ENCODE results near the gene OGFR.
"Not testable (repeated sequence)": the region's sequence is repeated elsewhere in the genome, so short reads cannot be mapped to it uniquely, and the experiment has no call there.

The OGFR gene

DNA sequence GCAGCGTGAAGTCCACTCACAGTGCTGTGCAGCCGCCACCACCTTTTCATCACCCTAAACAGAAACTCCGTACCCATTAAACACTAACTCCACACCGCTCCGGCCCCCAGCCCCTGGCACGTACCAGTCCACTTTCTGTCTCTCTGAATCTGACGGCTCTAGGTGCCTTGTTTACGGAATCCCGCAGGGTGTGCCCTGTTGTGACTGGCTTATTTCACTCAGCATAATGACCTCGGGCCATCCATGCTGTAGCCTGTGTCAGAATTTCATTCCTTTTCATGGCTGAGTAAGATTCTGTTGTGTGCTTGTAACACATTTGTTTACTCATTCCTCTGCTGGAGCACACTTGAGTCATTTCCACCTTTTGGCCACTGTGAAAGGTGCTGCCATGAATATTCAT, 39.0 kb downstream of the OGFR start:
- H3K9me3 ChIP-seq (ENCODE audit: control insufficient read depth, low read length) = no peaks in the 10 kb centered on the region
- no peaks in the 10 kb centered on the region for H3K4me1 ChIP-seq (ENCODE audit: control insufficient read depth, insufficient read depth, low read length)
- H3K27me3 ChIP-seq (replicated peaks; ENCODE audit: control insufficient read depth, insufficient read depth, low read length) = peaks cover 3% of the 10 kb centered on the region
- no peak overlapping the region for H3K4me3 ChIP-seq (ENCODE audit: low read length)
- H3K9ac ChIP-seq (ENCODE audit: low read length) = no peak overlapping the region
- DNase-seq (ENCODE audit: low read depth) = no peak
- H3K36me3 ChIP-seq (ENCODE audit: control insufficient read depth, insufficient read depth, low read length, severe bottlenecking) = no peaks in the 10 kb centered on the region

DNA sequence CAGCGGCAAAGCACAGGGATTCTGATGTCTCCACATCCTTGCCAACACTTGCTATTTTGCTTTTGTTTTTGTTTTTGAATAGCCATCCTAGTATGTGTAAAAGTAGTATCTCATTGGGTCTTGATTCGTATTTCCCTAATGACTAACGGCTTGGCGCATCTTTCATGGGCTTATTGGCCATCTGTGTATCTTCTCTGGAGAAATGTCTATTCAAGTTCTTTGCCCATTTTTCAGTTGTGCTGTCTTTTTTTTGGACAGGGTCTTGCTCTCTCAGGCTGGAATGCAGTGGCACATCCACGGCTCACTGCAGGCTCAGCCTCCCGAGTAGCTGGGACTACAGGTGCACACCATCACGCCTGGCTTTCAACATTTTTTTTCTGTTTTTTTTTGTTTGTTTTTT, 39.5 kb downstream of the OGFR start:
- Histone ChIP-seq H3K9ac (ENCODE audit: low read length) (no peak overlapping the region), H3K36me3 (ENCODE audit: control insufficient read depth, insufficient read depth, low read length, severe bottlenecking) (peaks cover 1% of the 10 kb centered on the region), H3K4me1 (ENCODE audit: control insufficient read depth, insufficient read depth, low read length) (no peaks in the 10 kb centered on the region), H3K27me3 (replicated peaks; ENCODE audit: control insufficient read depth, insufficient read depth, low read length) (peaks cover 3% of the 10 kb centered on the region), H3K4me3 (ENCODE audit: low read length) (no peak overlapping the region), H3K9me3 (ENCODE audit: control insufficient read depth, low read length) (no peaks in the 10 kb centered on the region)
- DNase-seq (ENCODE audit: low read depth) = no peak

DNA sequence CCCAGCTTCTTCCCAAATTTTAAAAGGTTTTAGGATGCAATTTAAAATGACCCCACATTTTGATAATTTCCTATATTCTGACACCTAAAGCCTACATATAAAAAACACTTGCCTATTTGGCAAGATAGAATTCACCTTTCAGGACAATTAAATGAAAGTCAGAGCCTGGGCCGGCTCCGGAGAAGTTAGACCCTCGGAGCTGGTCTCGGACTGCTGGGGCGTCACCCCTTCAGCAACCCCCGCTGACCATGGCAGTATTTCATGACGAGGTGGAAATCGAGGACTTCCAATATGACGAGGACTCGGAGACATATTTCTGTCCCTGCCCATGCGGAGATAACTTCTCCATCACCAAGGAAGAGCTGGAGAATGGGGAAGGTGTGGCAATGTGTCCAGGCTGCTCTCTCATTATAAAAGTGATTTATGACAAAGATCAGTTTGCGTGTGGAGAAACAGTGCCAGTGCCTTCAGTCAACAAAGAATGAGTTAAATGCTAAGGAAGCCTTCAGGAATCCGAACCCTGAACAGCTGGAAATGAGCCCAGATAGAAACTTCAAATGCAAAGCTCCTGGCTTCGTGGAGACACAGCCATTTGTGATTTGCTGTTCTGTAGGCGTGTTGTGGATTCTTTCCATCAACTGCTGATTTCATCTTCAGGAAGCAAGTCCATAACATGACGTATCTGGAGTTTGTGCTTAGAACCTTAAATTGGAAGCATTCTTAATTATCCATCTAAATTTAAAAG, 41.0 kb downstream of the OGFR start:
- DNase-seq (ENCODE audit: low read depth) = peak; percentile 29
- H3K4me3 ChIP-seq (ENCODE audit: low read length) = no peak overlapping the region
- H3K9ac ChIP-seq (ENCODE audit: low read length) = no peak overlapping the region

DNA sequence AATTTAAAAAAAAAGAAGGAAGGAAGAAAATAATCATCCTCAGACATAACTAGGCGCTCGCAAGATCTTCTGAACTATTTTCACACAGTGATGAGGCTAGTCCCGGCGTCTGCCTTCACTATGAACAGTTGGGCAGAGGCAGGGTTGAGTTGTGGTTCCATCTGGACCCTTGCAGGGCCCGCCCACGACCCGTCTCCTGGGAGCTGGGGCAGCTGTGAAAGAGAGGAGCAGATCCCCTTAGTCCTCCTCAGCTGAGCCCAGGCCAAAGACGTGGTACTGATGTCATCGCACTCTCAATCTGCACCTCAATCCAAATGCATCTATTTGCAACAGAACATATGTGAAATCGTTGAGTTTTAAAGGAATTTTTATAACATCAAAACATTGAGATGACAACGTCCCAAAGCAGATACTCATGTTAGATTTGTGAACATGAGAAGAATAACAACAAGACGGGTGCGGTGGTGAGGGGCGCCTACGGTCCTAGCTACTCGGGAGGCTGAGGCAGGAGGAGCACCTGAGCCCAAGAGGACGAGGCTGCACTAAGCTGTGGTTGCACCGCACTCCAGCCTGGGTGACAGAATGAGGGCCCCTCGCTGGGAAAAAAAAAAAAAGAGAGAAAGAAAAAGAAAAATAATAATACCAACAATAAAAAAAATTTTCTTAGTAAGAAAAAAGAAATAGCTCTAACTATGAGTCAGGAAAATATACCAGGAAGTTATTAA, 41.7 kb downstream of the OGFR start:
- Histone ChIP-seq H3K4me1 (ENCODE audit: control insufficient read depth, insufficient read depth, low read length) (no peaks in the 10 kb centered on the region), H3K36me3 (ENCODE audit: control insufficient read depth, insufficient read depth, low read length, severe bottlenecking) (peaks cover 6% of the 10 kb centered on the region), H3K27me3 (replicated peaks; ENCODE audit: control insufficient read depth, insufficient read depth, low read length) (no peaks in the 10 kb centered on the region), H3K9ac (ENCODE audit: low read length) (no peak overlapping the region), H3K4me3 (ENCODE audit: low read length) (no peak overlapping the region), H3K9me3 (ENCODE audit: control insufficient read depth, low read length) (no peaks in the 10 kb centered on the region)
- DNase-seq (ENCODE audit: low read depth) = no peak

More for the DNA sequence above, 41.0 kb downstream of the OGFR start:
- Histone ChIP-seq H3K9me3 (ENCODE audit: control insufficient read depth, low read length) (no peaks in the 10 kb centered on the region), H3K4me1 (ENCODE audit: control insufficient read depth, insufficient read depth, low read length) (no peaks in the 10 kb centered on the region), H3K36me3 (ENCODE audit: control insufficient read depth, insufficient read depth, low read length, severe bottlenecking) (peaks cover 6% of the 10 kb centered on the region), H3K27me3 (replicated peaks; ENCODE audit: control insufficient read depth, insufficient read depth, low read length) (no peaks in the 10 kb centered on the region)

DNA sequence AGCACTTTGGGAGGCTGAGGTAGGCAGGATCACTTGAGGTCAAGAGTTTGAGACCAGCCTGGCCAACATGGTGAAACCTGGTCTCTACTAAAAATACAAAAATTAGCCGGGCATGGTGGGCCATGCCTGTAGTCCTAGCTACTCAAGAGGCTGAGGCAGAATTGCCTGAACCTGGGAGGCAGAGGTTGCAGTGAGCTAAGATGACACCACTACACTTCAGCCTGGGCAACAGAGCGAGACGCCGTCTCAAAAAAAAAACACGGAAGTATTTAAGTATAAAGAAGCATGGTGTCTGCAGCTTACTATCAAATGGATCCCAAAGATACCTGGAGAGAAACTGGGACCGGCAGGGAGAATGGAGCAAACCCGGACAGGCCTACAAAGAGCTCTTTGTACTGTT, 44.3 kb downstream of the OGFR start:
- peaks cover 19% of the 10 kb centered on the region for H3K36me3 ChIP-seq (ENCODE audit: control insufficient read depth, insufficient read depth, low read length, severe bottlenecking)

DNA sequence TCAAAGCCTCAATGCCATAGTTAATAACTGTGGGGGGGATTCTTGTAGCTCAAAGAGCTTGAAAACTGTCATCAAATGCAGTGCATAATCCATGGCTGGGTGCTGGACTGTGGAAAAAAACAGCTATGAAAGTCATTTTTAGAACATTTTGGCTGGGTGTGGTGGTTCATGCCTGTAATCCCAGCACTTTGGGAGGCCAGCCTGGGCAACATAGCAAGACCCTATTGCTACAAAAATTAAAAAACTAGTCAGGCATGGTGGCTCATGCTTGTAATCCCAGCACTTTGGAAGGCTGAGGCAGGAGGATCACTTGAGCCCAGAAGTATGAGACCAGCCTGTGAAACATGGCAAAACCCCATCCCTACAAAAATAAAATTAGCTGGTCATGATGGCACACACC, 44.8 kb downstream of the OGFR start:
- Histone ChIP-seq H3K27me3 (replicated peaks; ENCODE audit: control insufficient read depth, insufficient read depth, low read length) (no peaks in the 10 kb centered on the region), H3K9me3 (ENCODE audit: control insufficient read depth, low read length) (no peaks in the 10 kb centered on the region), H3K9ac (ENCODE audit: low read length) (no peak overlapping the region), H3K4me3 (ENCODE audit: low read length) (no peak overlapping the region), H3K36me3 (ENCODE audit: control insufficient read depth, insufficient read depth, low read length, severe bottlenecking) (peaks cover 23% of the 10 kb centered on the region), H3K4me1 (ENCODE audit: control insufficient read depth, insufficient read depth, low read length) (no peaks in the 10 kb centered on the region)
- DNase-seq (ENCODE audit: low read depth) = no peak

More for the DNA sequence above, 44.3 kb downstream of the OGFR start:
- not testable (repeated sequence) for H3K4me3 ChIP-seq (ENCODE audit: low read length); H3K4me1 ChIP-seq (ENCODE audit: control insufficient read depth, insufficient read depth, low read length); DNase-seq (ENCODE audit: low read depth); H3K27me3 ChIP-seq (replicated peaks; ENCODE audit: control insufficient read depth, insufficient read depth, low read length); H3K9me3 ChIP-seq (ENCODE audit: control insufficient read depth, low read length); H3K9ac ChIP-seq (ENCODE audit: low read length)

DNA sequence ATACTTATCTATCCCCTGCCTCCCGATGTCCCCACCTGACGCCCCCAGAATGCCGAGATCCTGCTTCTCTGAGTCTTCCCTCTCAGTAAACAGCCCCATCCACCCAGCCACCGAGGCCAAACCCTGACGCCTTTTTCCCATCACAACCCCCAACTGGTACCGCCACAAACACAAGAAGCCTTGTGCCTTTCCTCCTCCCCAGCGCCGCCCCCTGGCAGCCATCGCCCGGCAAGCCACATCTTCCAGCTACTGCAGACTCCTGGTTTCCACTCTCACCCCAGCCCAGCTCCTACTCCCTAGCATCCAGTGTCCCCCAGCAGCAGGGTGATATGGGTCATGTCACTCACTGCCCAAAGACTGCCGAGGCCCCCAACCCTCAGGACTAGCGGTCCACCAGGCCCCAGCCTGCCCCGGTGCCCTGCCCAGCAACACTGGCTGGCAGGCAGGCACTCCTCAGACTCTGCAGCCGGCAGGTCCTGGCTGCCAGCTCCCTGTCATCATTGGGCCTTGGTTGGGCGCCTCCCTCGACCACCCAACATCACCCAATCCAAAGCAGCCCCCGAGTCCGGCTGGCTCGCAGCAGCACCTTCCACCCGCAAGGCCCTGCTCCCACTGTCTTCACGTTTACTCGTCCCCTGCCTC, 45.8 kb downstream of the OGFR start:
- no peak overlapping the region for H3K9ac ChIP-seq (ENCODE audit: low read length)
- no peaks in the 10 kb centered on the region for H3K9me3 ChIP-seq (ENCODE audit: control insufficient read depth, low read length)
- no peaks in the 10 kb centered on the region for H3K4me1 ChIP-seq (ENCODE audit: control insufficient read depth, insufficient read depth, low read length)
- no peaks in the 10 kb centered on the region for H3K27me3 ChIP-seq (replicated peaks; ENCODE audit: control insufficient read depth, insufficient read depth, low read length)
- no peak overlapping the region for H3K4me3 ChIP-seq (ENCODE audit: low read length)
- DNase-seq (ENCODE audit: low read depth) = no peak
- H3K36me3 ChIP-seq (ENCODE audit: control insufficient read depth, insufficient read depth, low read length, severe bottlenecking) = peaks cover 34% of the 10 kb centered on the region

DNA sequence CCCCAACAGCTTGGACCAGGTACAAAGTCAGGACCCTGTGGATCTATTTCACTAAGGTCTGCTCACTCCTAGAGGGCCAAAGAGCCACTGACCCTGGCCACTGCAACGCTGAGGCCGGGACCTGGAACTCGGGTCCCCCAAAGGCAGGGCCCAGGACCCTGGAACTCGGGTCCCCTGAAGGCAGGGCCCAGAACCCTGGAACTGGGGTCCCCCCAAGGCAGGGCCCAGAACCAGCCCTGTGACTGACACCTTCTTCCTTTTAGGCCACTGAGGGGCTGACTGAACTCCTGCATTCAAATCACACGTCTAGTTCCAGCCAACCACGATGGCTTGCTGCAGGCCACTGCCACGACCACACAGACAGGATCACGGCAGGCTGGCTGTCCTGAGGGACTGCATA, 47.6 kb downstream of the OGFR start:
- Histone ChIP-seq H3K36me3 (ENCODE audit: control insufficient read depth, insufficient read depth, low read length, severe bottlenecking) (peaks cover 40% of the 10 kb centered on the region), H3K9ac (ENCODE audit: low read length) (no peak overlapping the region), H3K27me3 (replicated peaks; ENCODE audit: control insufficient read depth, insufficient read depth, low read length) (no peaks in the 10 kb centered on the region), H3K9me3 (ENCODE audit: control insufficient read depth, low read length) (no peaks in the 10 kb centered on the region), H3K4me3 (ENCODE audit: low read length) (no peak overlapping the region), H3K4me1 (ENCODE audit: control insufficient read depth, insufficient read depth, low read length) (no peaks in the 10 kb centered on the region)
- DNase-seq (ENCODE audit: low read depth) = no peak

DNA sequence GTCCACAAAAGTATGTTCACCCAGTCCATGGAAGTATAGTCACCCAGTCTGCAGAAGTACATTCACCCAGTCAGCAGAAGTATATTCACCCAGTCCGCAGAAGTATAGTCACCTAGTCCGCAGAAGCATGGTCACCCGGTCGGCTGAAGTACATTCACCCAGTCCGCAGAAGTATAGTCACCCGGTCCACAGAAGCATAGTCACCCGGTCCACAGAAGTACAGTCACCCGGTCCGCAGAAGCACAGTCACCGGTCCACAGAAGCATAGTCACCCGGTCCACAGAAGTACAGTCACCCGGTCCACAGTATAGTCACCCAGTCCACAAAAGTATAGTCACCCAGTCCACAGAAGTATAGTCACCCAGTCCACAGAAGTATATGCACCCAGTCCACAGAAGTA, 48.2 kb downstream of the OGFR start:
- DNase-seq (ENCODE audit: low read depth) = no peak
- H3K9ac ChIP-seq (ENCODE audit: low read length) = no peak overlapping the region
- no peaks in the 10 kb centered on the region for H3K27me3 ChIP-seq (replicated peaks; ENCODE audit: control insufficient read depth, insufficient read depth, low read length)
- no peaks in the 10 kb centered on the region for H3K4me1 ChIP-seq (ENCODE audit: control insufficient read depth, insufficient read depth, low read length)
- H3K9me3 ChIP-seq (ENCODE audit: control insufficient read depth, low read length) = no peaks in the 10 kb centered on the region
- H3K36me3 ChIP-seq (ENCODE audit: control insufficient read depth, insufficient read depth, low read length, severe bottlenecking) = peaks cover 42% of the 10 kb centered on the region
- no peak overlapping the region for H3K4me3 ChIP-seq (ENCODE audit: low read length)

DNA sequence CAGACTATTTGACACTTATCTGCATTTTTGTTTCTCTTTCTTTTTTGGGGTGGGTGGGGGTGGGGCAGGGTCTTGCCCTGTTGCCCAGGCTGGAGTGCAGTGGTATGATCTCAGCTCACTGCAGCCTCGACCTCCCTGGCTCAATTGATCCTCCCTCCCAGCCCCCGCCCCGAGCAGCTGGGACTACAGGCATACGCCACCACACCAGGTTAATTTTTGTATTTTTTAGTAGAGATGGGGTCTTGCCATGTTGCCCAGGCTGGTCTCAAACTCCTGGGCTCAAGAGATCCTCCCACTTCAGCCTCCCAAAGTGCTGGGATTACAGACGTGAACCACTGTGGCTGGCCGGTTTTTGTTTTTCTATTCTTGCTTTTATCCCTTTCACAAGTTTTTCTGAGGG, 48.7 kb downstream of the OGFR start:
- H3K9me3 ChIP-seq (ENCODE audit: control insufficient read depth, low read length); H3K9ac ChIP-seq (ENCODE audit: low read length); H3K4me3 ChIP-seq (ENCODE audit: low read length); H3K4me1 ChIP-seq (ENCODE audit: control insufficient read depth, insufficient read depth, low read length); H3K27me3 ChIP-seq (replicated peaks; ENCODE audit: control insufficient read depth, insufficient read depth, low read length); DNase-seq (ENCODE audit: low read depth): not testable (repeated sequence)
- peaks cover 42% of the 10 kb centered on the region for H3K36me3 ChIP-seq (ENCODE audit: control insufficient read depth, insufficient read depth, low read length, severe bottlenecking)

DNA sequence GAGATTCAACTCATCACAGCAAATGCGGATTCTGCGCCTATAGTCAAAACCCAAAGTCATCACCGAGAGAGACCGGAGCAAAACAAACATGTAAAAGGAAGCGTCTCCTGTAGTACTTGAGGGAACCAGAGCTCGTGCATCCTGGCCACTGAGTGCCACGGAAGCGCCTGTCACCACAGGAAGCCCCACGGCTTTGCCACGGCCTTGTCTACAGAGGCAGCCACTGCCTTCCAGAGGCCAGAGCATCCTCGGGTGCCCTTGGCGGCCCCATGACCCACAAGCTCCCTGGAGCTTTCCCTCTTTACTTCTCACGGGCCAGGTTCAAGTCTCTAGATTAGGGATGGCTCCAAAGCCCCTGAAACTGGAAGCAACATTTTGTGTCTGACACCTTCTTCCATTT, 49.5 kb downstream of the OGFR start:
- no peaks in the 10 kb centered on the region for H3K4me1 ChIP-seq (ENCODE audit: control insufficient read depth, insufficient read depth, low read length)
- no peaks in the 10 kb centered on the region for H3K27me3 ChIP-seq (replicated peaks; ENCODE audit: control insufficient read depth, insufficient read depth, low read length)
- DNase-seq (ENCODE audit: low read depth) = no peak
- H3K9me3 ChIP-seq (ENCODE audit: control insufficient read depth, low read length) = no peaks in the 10 kb centered on the region
- H3K9ac ChIP-seq (ENCODE audit: low read length) = no peak overlapping the region
- H3K36me3 ChIP-seq (ENCODE audit: control insufficient read depth, insufficient read depth, low read length, severe bottlenecking) = peaks cover 42% of the 10 kb centered on the region
- H3K4me3 ChIP-seq (ENCODE audit: low read length) = no peak overlapping the region
